GM12873 (cell line): ENCODE data around the gene FGD3.

Source experiments
- TF ChIP-seq, protein P1 (sequence below): IDR thresholded peaks from 2 replicates; pipeline ENCODE4 v1.5.1; 2012; ENCODE audit warnings: low read depth, mild to moderate bottlenecking, moderate library complexity, low read length, control low read depth; ENCODE audit not compliant: insufficient read depth; ENCODE audit errors: missing control alignments

Gene FGD3

DNA sequence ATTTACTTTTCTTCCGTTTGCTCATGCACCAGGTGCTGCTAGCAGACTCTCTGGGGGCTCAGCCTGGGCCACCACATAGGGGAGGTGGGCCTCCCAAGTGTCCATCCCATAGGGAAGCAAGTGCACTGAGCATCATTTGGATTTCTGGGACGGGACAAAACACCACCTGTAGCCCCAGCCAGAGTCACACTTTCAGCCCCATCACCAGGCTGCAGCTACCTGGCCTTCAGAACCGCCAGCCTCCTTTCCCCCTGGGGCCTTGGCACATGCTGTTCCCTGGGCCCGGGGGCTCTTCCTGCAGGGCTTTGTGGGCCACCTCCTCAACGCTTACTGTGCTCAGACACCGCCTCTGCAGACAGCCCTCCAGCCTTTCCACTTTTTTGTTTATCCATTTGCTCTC lies 91.6 kb downstream of the FGD3 start:
- TF ChIP-seq, protein P1, sequence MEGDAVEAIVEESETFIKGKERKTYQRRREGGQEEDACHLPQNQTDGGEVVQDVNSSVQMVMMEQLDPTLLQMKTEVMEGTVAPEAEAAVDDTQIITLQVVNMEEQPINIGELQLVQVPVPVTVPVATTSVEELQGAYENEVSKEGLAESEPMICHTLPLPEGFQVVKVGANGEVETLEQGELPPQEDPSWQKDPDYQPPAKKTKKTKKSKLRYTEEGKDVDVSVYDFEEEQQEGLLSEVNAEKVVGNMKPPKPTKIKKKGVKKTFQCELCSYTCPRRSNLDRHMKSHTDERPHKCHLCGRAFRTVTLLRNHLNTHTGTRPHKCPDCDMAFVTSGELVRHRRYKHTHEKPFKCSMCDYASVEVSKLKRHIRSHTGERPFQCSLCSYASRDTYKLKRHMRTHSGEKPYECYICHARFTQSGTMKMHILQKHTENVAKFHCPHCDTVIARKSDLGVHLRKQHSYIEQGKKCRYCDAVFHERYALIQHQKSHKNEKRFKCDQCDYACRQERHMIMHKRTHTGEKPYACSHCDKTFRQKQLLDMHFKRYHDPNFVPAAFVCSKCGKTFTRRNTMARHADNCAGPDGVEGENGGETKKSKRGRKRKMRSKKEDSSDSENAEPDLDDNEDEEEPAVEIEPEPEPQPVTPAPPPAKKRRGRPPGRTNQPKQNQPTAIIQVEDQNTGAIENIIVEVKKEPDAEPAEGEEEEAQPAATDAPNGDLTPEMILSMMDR = no peak

DNA sequence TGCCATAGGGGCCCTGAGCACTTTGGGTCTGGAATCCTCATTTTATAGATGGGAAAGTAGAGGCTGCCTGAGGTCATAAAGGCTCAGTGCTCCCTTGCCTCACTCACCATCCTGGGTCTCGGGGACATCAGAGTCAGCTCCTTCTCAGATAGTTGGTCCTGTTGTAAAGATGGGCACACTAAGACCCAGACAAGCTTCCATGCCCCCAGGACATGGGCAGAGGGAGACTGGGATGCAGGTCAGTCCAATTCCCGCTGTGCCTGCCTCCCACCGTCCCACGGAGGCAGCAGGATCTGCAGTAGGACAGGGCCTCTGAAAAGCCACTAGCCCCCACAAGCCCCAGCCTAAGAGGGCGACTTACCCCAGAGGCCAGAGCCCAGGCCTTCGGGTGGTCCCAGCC lies 92.1 kb downstream of the FGD3 start:
- TF ChIP-seq, protein P1 = no peak

DNA sequence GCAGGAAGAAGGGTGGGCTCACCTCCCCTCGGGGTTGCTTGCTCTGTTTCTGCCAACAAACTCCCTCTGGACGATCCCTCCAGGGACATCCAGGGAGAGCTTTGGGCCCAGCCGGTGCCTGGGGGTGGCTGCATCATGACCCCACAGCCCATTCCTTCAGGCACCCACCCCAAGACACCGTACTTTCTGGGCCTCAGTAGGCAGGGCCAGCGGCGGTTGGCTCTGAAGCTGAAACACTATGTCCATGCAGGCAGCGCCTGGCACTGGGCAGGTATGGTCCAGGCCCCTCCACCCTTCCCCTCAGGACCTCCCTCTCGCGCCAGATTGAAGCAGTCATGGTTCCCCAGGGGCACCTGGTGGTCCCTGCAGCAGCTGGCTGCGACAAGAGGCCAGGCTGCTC lies 92.7 kb downstream of the FGD3 start:
- TF ChIP-seq, protein P1 = no peak

DNA sequence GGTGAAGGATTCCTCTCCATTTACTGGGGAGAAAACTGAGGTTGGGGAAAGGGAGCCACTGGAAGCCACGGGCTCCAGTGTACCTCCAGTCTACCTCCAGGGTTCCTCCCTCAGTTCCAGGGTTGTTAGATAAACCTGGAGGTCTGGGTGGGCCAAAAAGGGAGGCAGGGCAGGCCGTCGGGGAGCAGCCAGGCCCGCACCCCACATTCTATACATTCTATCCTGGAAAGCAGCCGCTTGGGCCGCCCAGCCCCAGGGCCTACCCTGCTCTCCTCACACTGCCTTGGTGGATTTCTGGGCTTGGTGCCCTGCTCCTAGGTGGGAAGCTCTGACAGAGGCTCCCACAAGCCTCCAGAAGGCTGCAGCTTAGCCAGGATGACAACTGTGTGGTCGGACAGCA lies 93.1 kb downstream of the FGD3 start:
- TF ChIP-seq, protein P1 = no peak

DNA sequence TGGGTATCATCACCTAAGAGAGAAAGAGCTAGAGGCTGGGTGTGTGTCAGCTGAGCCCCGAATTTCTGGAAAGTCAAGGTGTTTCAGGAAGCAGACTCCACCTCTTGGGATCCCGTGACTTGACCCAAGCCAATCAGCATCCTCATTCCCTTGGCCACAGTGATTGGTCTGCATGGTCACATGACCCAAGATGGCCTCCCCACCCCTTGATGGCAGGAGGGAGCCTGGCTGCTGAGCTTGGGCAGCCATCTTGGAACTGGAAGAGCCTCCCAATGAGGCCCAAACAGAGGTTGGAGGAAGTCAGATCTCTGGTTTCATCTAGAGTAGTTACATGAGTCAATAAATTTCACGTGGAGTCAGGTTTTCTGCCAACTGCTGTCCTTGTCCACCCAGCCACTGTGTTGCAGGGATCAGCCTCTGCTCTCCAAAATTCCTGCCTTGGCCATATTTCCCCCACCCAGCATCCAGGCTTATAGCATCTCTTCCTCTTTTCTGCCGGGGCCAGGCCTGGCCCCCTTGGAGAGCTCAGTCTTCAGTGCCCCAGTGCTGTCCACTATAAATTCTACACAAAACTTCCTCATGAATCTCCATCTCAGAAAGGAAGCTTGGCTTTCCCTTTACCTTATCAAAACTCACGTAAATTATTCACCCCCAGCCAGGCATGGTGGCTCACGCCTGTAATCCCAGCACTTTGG lies 93.9 kb downstream of the FGD3 start:
- TF ChIP-seq, protein P1 = no peak

DNA sequence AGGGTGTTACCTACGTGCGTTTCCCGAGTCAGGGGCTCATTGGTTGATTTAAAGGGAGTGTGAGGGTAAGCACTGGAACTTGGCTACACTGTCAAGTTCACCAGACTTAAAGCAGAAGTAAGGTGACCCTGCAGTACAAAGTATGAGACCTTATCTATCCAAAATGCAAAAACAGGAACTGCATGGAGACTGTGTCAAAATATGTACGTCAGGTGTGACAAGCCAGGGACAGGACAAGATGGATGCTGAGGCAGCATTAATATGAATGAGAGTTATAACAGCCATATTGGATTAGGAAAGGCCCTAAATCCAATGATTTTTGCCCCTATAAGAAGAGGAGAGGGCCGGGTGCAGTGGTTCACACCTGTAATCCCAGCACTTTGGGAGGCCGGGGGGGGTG lies 95.8 kb downstream of the FGD3 start:
- TF ChIP-seq, protein P1 = no peak

DNA sequence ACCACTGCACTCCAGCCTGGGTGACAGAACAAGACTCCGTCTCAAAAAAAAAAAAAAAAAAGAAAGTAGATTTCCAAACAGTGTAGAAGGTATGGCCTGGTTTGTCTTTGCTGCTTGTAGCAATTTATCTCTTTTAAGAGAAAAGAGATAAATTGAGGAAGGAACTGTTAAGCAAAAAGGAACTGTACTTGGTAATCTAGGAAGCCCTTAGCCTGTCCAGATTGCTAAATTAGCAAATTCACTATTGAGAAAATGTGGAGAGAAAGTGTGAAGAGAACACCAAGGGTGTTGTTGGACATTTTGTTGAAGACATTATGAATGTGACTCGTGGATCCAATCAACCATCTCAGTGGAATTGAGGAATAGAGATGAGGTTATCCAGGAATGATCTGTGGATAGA lies 98.2 kb downstream of the FGD3 start:
- TF ChIP-seq, protein P1 = no peak
